Tibial nerve (tissue), 4 donors: ENCODE data around the gene CD82. TPM values are rescaled to one million over a fixed set of nuclear protein-coding genes. Genes with fewer than 3 reads are reported as not detected.

Experiments used
- DNase-seq, 2 donors: peaks; one replicate each; pipeline ENCODE4 v3.0.0-alpha.2; 2019; ENCODE audit warnings: low spot score in 2 of 2
- H3K27ac ChIP-seq, 4 donors: fragments of 200-600 bp; sonication (generic) in 3 of 4; one replicate each; pipeline ENCODE4 v1.5.1; 2017 to 2019; ENCODE audit warnings: mild to moderate bottlenecking in 1 of 4
- H3K27me3 ChIP-seq, 2 donors: fragments of 200-600 bp; sonication (generic) in 1 of 2; one replicate each; pipeline versions ENCODE4 v1.5.1 to v1.6.0; 2017 to 2019
- H3K36me3 ChIP-seq, 3 donors: fragments of 200-600 bp; sonication (generic); one replicate each; pipeline ENCODE4 v1.5.1; 2018 to 2019
- H3K4me1 ChIP-seq, 4 donors: fragments of 200-600 bp; sonication (generic) in 3 of 4; one replicate each; pipeline ENCODE4 v1.5.1; 2017 to 2019
- H3K4me3 ChIP-seq, 4 donors: fragments of 200-600 bp; sonication (generic) in 3 of 4; one replicate each; pipeline ENCODE4 v1.5.1; 2017 to 2019; ENCODE audit warnings: mild to moderate bottlenecking in 1 of 4, moderate library complexity in 1 of 4
- H3K9me3 ChIP-seq, 4 donors: fragments of 200-600 bp; sonication (generic) in 3 of 4; one replicate each; pipeline ENCODE4 v1.5.1; 2017 to 2019
- CTCF ChIP-seq, 5 experiments: fragments of 200-600 bp in 3 of 5; fragments of 450-650 bp in 2 of 5; sonication (generic) in 3 of 5; IDR thresholded peaks; one replicate each; pipeline ENCODE4 v1.5.1; 2016 to 2019; ENCODE audit warnings: antibody characterized with exemption in 5 of 5, mild to moderate bottlenecking in 3 of 5, moderate library complexity in 2 of 5
- EP300 ChIP-seq, 2 donors: sonication (generic); formaldehyde crosslinking; IDR thresholded peaks; one replicate each; pipeline ENCODE4 v1.6.1; 2017; ENCODE audit warnings: antibody characterized with exemption in 2 of 2, mild to moderate bottlenecking in 1 of 2
- POLR2A ChIP-seq, 2 donors: fragments of 450-650 bp; IDR thresholded peaks; one replicate each; pipeline ENCODE4 v1.6.1; 2017; ENCODE audit warnings: antibody characterized with exemption in 2 of 2, mild to moderate bottlenecking in 2 of 2, moderate library complexity in 2 of 2
- WGBS, 2 donors: methylation state at CpG; one replicate each; pipeline ENCODE4 v1.1.5; 2018; 5-methylcytosine and 5-hydroxymethylcytosine counted together
- total RNA-seq, 4 donors: library from RNA; depleted of rRNA; stranded (reverse); fragments of >200 nt; gene quantifications; one replicate each; pipeline ENCODE4 v1.1.0, GENCODE V29; 2016

CD82 gene
- total RNA-seq, 4 donors from 2014 or later: 27.9 to 49.4 (median 43.4) TPM

DNA sequence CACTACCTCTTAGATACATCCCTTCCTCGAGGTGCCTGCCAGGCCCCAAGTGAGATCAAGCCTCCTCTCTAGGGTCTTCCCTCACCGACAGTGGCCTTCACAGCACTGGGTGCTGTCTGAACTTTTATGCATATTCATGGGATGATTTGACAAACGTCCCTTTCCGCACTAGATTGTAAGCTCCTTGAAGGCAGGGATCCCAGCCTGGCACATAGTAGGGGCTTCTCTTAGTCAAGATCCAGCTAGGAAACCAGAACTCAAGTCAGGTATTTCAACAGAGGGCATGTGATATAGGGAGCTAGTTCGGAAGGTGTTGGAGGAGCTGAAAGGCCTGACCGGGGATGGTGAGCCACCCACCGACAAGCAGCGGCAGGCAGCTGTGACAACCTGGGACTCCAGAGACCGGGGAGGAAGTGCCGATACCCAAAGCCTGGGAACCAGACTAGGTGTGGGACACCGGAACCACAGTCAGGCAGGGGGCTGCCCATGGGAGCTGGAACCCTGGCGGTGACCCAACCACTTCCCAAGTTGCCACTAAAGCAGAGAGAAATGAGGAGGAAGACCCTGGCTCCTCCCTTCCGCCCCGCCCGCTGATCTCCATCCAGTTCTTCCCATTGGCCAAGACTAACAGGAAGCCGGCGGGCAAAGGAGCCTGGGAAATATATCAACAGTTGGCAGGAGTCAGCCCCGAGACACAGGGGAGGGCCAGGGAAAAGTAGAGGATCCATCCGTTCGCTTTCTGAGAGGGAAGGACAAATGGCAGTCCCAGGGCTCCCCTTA, 39.8 kb upstream of the CD82 start:
- no peak for DNase-seq
- no peak overlapping the region for H3K27ac ChIP-seq
- no peak for TF ChIP-seq EP300 (IDR thresholded peaks at IDR 0.05)
- TF ChIP-seq CTCF (IDR thresholded peaks at IDR 0.05): no peak
- TF ChIP-seq POLR2A (IDR thresholded peaks at IDR 0.05): no peak
- 89 to 90% methylated on average over 20 of the region's 20 CpGs for WGBS, 2 donors
- no peaks in the 10 kb centered on the region for H3K36me3 ChIP-seq
- no peak overlapping the region for H3K4me3 ChIP-seq
- peaks cover 0 to 23% (median 0%) of the 10 kb centered on the region in 4 donors for H3K4me1 ChIP-seq
- H3K27me3 ChIP-seq: no peaks in the 10 kb centered on the region
- H3K9me3 ChIP-seq: no peaks in the 10 kb centered on the region

DNA sequence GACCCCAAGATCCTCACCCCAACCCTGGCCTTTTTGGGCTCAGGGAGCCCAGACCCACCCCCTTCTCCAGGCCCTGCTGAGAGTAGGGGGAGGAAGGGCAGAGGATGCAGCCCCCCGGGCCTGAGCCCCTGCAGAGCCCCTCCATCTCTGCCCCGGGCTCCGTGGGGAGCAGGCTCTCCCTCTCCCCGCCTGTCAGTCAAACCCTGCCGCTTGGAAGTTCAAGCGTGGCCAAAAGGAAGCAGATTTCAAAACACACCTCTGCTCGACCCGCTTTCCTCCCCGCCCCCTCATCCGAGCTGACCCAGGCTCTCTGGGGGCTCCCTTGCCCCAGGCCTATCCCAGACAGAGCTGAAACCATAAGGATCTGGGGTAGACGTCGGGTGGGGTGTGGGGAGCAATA, 39.0 kb upstream of the CD82 start:
- Histone ChIP-seq H3K4me1 (peaks cover 0 to 17% (median 0%) of the 10 kb centered on the region in 4 donors), H3K9me3 (no peaks in the 10 kb centered on the region), H3K27me3 (no peaks in the 10 kb centered on the region), H3K27ac (no peak overlapping the region), H3K4me3 (no peak overlapping the region), H3K36me3 (no peaks in the 10 kb centered on the region)
- no peak for DNase-seq
- TF ChIP-seq EP300 (IDR thresholded peaks at IDR 0.05): no peak
- 41 to 58% methylated on average over 12 of the region's 12 CpGs for WGBS, 2 donors

DNA sequence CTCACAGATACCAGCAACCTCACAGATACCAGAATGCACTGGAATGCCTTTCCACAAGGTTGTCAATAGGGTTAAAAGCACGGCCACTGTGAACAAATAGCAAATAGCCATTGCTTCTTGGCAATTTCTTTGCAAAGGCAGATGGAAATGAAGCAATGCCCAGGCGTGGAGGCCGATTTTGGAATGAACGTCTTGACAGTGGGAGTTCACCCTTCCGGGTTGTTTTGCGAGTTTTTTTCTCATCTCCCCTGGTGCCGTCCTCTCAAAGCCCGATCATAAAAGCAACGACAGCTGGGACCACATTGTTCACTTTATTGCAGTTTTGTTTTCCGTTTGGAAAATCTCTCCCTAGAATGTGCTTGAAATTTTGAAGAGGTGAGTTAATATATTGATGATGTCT, 38.0 kb upstream of the CD82 start:
- Histone ChIP-seq H3K4me3 (no peak overlapping the region), H3K4me1 (peaks cover 0 to 17% (median 0%) of the 10 kb centered on the region in 4 donors), H3K27ac (no peak overlapping the region), H3K36me3 (no peaks in the 10 kb centered on the region), H3K9me3 (no peaks in the 10 kb centered on the region), H3K27me3 (no peaks in the 10 kb centered on the region)
- WGBS, 2 donors: 52 to 59% methylated on average over 10 of the region's 10 CpGs
- DNase-seq: no peak
- TF ChIP-seq POLR2A (IDR thresholded peaks at IDR 0.05) (no peak), CTCF (IDR thresholded peaks at IDR 0.05) (no peak), EP300 (IDR thresholded peaks at IDR 0.05) (no peak)

DNA sequence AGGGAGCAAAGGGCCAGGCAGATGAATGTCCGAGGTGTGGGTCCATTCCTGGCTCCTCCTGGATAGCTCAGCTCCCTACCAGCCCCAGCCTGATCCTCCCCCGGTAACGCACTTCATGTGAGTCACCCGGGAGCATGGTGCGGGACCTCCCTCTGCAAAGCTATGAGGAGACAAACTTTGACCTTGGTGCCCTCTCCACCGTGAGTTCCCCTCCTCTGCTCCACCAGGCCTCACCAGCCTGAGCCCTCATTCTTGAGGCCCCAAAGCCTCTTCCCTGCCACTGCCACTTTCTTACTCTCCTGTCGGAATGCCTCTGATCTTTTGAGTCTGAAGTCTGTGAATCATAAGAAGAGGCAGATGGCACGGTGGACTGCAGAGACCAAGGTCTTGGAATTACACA, 37.4 kb upstream of the CD82 start:
- TF ChIP-seq EP300 (IDR thresholded peaks at IDR 0.05): no peak
- TF ChIP-seq CTCF (IDR thresholded peaks at IDR 0.05): no peak
- no peak for TF ChIP-seq POLR2A (IDR thresholded peaks at IDR 0.05)
- 77 to 80% methylated on average over 8 of the region's 8 CpGs for WGBS, 2 donors
- no peaks in the 10 kb centered on the region for H3K27me3 ChIP-seq
- no peak overlapping the region for H3K4me3 ChIP-seq
- H3K9me3 ChIP-seq: no peaks in the 10 kb centered on the region
- no peaks in the 10 kb centered on the region for H3K36me3 ChIP-seq
- no peak overlapping the region for H3K27ac ChIP-seq
- peaks cover 0 to 17% (median 0%) of the 10 kb centered on the region in 4 donors for H3K4me1 ChIP-seq
- DNase-seq: no peak

DNA sequence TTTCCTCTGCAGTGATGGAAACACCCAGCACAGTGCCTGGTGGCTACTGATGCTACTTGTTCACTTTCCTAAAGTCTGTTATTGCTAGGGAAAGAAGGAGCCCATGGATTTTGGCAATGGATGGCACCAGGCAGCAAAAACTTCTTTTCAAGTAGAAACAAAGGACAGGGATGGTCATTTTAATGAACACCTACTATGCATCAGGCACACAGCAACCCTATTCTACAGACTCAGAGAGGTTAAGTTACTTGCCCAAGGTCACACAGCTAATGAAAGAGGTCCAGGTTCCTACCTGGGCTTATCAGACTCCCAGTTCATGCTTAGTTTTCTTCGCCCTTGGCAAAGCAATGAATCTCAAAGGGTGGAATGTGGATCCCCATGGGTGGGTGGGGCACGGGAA, 36.9 kb upstream of the CD82 start:
- no peaks in the 10 kb centered on the region for H3K9me3 ChIP-seq
- WGBS, 2 donors: 89 to 94% methylated on average over 2 of the region's 2 CpGs
- H3K4me1 ChIP-seq: peaks cover 0 to 17% (median 0%) of the 10 kb centered on the region in 4 donors
- H3K4me3 ChIP-seq: no peak overlapping the region
- no peak for DNase-seq
- H3K27me3 ChIP-seq: no peaks in the 10 kb centered on the region
- H3K27ac ChIP-seq: no peak overlapping the region
- TF ChIP-seq EP300 (IDR thresholded peaks at IDR 0.05): no peak
- no peak for TF ChIP-seq CTCF (IDR thresholded peaks at IDR 0.05)
- no peak for TF ChIP-seq POLR2A (IDR thresholded peaks at IDR 0.05)
- H3K36me3 ChIP-seq: no peaks in the 10 kb centered on the region
